Hepatocyte (in vitro differentiated cells): ENCODE measurements around the gene SLC6A12.

Source experiments
- EZH2 ChIP-seq: fragments of 200-600 bp; sonication (generic); IDR thresholded peaks from 2 replicates; pipeline ENCODE4 v1.6.1; 2016; ENCODE audit warnings: antibody characterized with exemption, mild to moderate bottlenecking, borderline replicate concordance
- EZH2phosphoT487 ChIP-seq: fragments of 200-600 bp; sonication (generic); IDR thresholded peaks from one replicate; pipeline ENCODE4 v1.6.1; 2018; ENCODE audit warnings: antibody characterized with exemption, mild to moderate bottlenecking, low read depth, moderate library complexity; ENCODE audit not compliant: unreplicated experiment, severe bottlenecking

GRCh38 chr12:236445-236844, 22.5 kb upstream of the SLC6A12 start:
- TF ChIP-seq EZH2phosphoT487, result no peak
- no peak for TF ChIP-seq EZH2
